Measurements from ENCODE around the gene CXCL8.

Gene CXCL8

DNA sequence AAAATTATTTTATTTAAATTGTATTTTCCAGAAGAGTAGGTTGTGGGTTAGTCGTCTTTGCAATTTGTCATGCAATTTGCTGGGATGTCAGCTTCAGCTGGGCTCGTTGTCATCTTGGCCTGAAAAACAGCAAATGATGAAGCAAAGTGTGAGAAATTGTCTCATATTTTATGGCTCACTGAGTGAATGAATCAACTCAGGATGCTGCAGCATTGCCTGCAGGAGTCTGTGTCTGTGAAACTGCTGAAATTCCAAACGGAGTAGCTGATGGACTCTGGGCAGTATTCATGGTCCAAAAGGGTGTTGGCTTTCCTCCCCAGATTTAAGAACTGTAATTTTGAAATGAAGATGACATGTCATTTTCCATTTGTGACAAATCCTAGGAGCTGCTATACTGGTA, 37.2 kb downstream of the CXCL8 start:
- Histone ChIP-seq H3K4me2 (ENCODE audit: low read length) (no peak overlapping the region), H3K9me3 (ENCODE audit: insufficient read depth, low read length) (no peaks in the 10 kb centered on the region), H3K36me3 (replicated peaks; ENCODE audit: low read depth, low read length) (no peaks in the 10 kb centered on the region), H2AFZ (ENCODE audit: low read depth, low read length) (no peak overlapping the region), H3K79me2 (ENCODE audit: low read length) (no peaks in the 10 kb centered on the region), H3K27me3 (ENCODE audit: low read depth, low read length) (no peaks in the 10 kb centered on the region), H3K27ac (ENCODE audit: low read length) (no peak overlapping the region), H4K20me1 (ENCODE audit: insufficient read depth, low read length) (no peaks in the 10 kb centered on the region), H3K4me3 (ENCODE audit: low read length) (no peak overlapping the region), H3K9ac (ENCODE audit: low read length) (no peak overlapping the region), H3K4me1 (ENCODE audit: low read length) (no peaks in the 10 kb centered on the region)
- no peak for TF ChIP-seq EZH2phosphoT487 (IDR thresholded peaks at IDR 0.05; ENCODE audit: low read depth)
- TF ChIP-seq, protein P1, sequence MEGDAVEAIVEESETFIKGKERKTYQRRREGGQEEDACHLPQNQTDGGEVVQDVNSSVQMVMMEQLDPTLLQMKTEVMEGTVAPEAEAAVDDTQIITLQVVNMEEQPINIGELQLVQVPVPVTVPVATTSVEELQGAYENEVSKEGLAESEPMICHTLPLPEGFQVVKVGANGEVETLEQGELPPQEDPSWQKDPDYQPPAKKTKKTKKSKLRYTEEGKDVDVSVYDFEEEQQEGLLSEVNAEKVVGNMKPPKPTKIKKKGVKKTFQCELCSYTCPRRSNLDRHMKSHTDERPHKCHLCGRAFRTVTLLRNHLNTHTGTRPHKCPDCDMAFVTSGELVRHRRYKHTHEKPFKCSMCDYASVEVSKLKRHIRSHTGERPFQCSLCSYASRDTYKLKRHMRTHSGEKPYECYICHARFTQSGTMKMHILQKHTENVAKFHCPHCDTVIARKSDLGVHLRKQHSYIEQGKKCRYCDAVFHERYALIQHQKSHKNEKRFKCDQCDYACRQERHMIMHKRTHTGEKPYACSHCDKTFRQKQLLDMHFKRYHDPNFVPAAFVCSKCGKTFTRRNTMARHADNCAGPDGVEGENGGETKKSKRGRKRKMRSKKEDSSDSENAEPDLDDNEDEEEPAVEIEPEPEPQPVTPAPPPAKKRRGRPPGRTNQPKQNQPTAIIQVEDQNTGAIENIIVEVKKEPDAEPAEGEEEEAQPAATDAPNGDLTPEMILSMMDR (IDR thresholded peaks at IDR 0.05; ENCODE audit: low read depth, low read length), result no peak

DNA sequence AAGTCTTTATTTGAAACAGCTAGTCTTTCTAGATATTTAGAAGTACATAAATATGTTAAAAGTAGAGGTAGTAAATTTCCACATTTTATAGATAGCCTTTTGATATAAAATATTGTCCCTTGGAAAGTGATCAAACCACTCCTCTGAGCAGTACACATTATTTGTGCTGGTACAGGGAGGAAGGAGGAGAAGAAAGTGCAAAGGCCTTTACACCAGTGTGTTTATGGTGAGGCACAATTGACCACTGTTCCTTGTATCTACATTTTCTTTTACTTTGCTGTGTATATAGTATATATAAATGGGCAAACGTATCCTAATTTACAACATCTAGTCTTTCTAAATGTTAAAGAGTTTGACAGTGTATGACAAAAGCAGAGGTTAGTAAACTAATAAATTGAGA, 39.9 kb downstream of the CXCL8 start:
- Histone ChIP-seq H3K79me2 (ENCODE audit: low read length) (no peaks in the 10 kb centered on the region), H3K36me3 (replicated peaks; ENCODE audit: low read depth, low read length) (no peaks in the 10 kb centered on the region), H3K4me2 (ENCODE audit: low read length) (no peak overlapping the region), H3K9ac (ENCODE audit: low read length) (no peak overlapping the region), H3K9me3 (ENCODE audit: insufficient read depth, low read length) (no peaks in the 10 kb centered on the region), H3K4me3 (ENCODE audit: low read length) (no peak overlapping the region), H2AFZ (ENCODE audit: low read depth, low read length) (no peak overlapping the region), H4K20me1 (ENCODE audit: insufficient read depth, low read length) (no peaks in the 10 kb centered on the region), H3K27me3 (ENCODE audit: low read depth, low read length) (no peaks in the 10 kb centered on the region), H3K4me1 (ENCODE audit: low read length) (no peaks in the 10 kb centered on the region), H3K27ac (ENCODE audit: low read length) (no peak overlapping the region)
- TF ChIP-seq EZH2phosphoT487 (IDR thresholded peaks at IDR 0.05; ENCODE audit: low read depth), result no peak
- TF ChIP-seq, protein P1 (IDR thresholded peaks at IDR 0.05; ENCODE audit: low read depth, low read length), result no peak

DNA sequence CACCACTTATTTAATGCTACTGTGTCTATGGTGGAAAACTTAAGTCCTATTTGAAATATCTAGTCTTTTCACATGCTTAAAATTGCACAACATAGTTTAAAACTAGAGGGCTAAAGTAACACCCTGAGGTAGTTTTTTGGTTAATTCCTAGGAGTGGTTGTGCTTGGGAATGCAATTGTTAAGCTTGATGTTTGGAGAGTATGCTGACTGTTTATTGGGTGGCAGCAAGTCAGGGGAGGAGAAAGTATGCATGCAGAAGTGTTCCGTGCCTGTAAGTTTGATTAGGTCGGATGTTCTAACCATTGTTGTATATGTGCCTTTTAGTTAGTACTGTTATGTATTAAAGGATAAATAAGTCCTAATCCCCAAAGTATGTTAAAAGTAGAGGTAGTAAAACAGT, 40.5 kb downstream of the CXCL8 start:
- H4K20me1 ChIP-seq (ENCODE audit: insufficient read depth, low read length), result no peaks in the 10 kb centered on the region
- H3K27ac ChIP-seq (ENCODE audit: low read length), result no peak overlapping the region
- H3K4me2 ChIP-seq (ENCODE audit: low read length), result no peak overlapping the region
- no peaks in the 10 kb centered on the region for H3K4me1 ChIP-seq (ENCODE audit: low read length)
- no peak for TF ChIP-seq EZH2phosphoT487 (IDR thresholded peaks at IDR 0.05; ENCODE audit: low read depth)
- TF ChIP-seq, protein P1 (IDR thresholded peaks at IDR 0.05; ENCODE audit: low read depth, low read length), result no peak
- H3K9me3 ChIP-seq (ENCODE audit: insufficient read depth, low read length), result no peaks in the 10 kb centered on the region
- no peaks in the 10 kb centered on the region for H3K27me3 ChIP-seq (ENCODE audit: low read depth, low read length)
- H3K9ac ChIP-seq (ENCODE audit: low read length), result no peak overlapping the region
- no peak overlapping the region for H2AFZ ChIP-seq (ENCODE audit: low read depth, low read length)
- no peak overlapping the region for H3K4me3 ChIP-seq (ENCODE audit: low read length)
- no peaks in the 10 kb centered on the region for H3K79me2 ChIP-seq (ENCODE audit: low read length)
- no peaks in the 10 kb centered on the region for H3K36me3 ChIP-seq (replicated peaks; ENCODE audit: low read depth, low read length)

DNA sequence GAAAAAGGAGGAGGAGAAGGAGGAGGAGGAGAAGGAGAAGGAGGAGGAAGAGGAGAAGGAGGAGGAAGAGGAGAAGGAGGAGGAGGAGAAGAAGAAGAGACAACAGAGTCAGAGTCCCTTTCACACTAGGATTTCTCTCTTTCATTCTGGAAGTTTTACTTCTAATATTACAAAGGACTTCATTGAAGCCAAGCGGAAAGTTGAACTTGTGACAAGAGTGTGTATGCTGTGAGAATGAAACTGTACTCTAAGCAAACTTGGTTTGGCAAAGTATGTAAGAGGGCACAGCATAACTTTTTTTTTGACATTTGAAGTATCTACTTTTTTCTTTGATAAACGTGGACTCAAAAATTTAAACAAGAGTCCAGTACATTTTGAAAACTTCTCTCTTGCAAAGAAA, 48.0 kb downstream of the CXCL8 start:
- no peaks in the 10 kb centered on the region for H3K4me1 ChIP-seq (ENCODE audit: low read length)
- H4K20me1 ChIP-seq (ENCODE audit: insufficient read depth, low read length), result no peaks in the 10 kb centered on the region
- no peak overlapping the region for H3K9ac ChIP-seq (ENCODE audit: low read length)
- H3K9me3 ChIP-seq (ENCODE audit: insufficient read depth, low read length), result no peaks in the 10 kb centered on the region
- H3K27me3 ChIP-seq (ENCODE audit: low read depth, low read length), result peaks cover 8% of the 10 kb centered on the region; the same call in 1 of the 2 replicates
- no peaks in the 10 kb centered on the region for H3K79me2 ChIP-seq (ENCODE audit: low read length)
- H3K4me2 ChIP-seq (ENCODE audit: low read length), result no peak overlapping the region
- H3K27ac ChIP-seq (ENCODE audit: low read length), result no peak overlapping the region
- H2AFZ ChIP-seq (ENCODE audit: low read depth, low read length), result no peak overlapping the region
- no peaks in the 10 kb centered on the region for H3K36me3 ChIP-seq (replicated peaks; ENCODE audit: low read depth, low read length)
- no peak for TF ChIP-seq EZH2phosphoT487 (IDR thresholded peaks at IDR 0.05; ENCODE audit: low read depth)
- TF ChIP-seq, protein P1 (IDR thresholded peaks at IDR 0.05; ENCODE audit: low read depth, low read length), result no peak
- H3K4me3 ChIP-seq (ENCODE audit: low read length), result no peak overlapping the region

All from OCI-LY3 (cell line).